Sigmoid colon (tissue), 7 donors: ENCODE results near the gene RCOR1. TPM values are rescaled to one million over a fixed set of nuclear protein-coding genes. Genes with fewer than 3 reads are reported as not detected.

Experiments
- DNase-seq: peaks from one replicate; pipeline ENCODE4 v3.0.0-alpha.2; 2019
- H3K27ac ChIP-seq, 4 donors: fragments of 200-600 bp; sonication (generic); one replicate each; pipeline ENCODE4 v1.5.1; 2016 to 2019; ENCODE audit warnings: mild to moderate bottlenecking in 1 of 4
- H3K27me3 ChIP-seq, 3 donors: fragments of 200-600 bp; sonication (generic); one replicate each; pipeline ENCODE4 v1.5.1; 2019; ENCODE audit warnings: mild to moderate bottlenecking in 1 of 3
- H3K36me3 ChIP-seq, 4 donors: fragments of 200-600 bp; sonication (generic); one replicate each; pipeline ENCODE4 v1.5.1; 2016 to 2019
- H3K4me1 ChIP-seq, 4 donors: fragments of 200-600 bp; sonication (generic); one replicate each; pipeline ENCODE4 v1.5.1; 2017 to 2019
- H3K4me3 ChIP-seq, 4 donors: fragments of 200-600 bp; sonication (generic); one replicate each; pipeline ENCODE4 v1.5.1; 2017 to 2019; ENCODE audit warnings: mild to moderate bottlenecking in 2 of 4, moderate library complexity in 1 of 4
- H3K9me3 ChIP-seq, 4 donors: fragments of 200-600 bp in 3 of 4; sonication (generic) in 3 of 4; one replicate each; pipeline versions ENCODE4 v1.5.1 to v1.6.1; 2013 to 2019
- CTCF ChIP-seq, 4 experiments: fragments of 450-650 bp in 3 of 4; fragments of 200-600 bp in 1 of 4; IDR thresholded peaks; one replicate each; pipeline ENCODE4 v1.5.1; 2016 to 2019; ENCODE audit warnings: antibody characterized with exemption in 4 of 4, mild to moderate bottlenecking in 3 of 4, moderate library complexity in 2 of 4
- EP300 ChIP-seq, 4 donors: sonication (generic); formaldehyde crosslinking; IDR thresholded peaks; one replicate each; pipeline ENCODE4 v1.6.1; 2017; ENCODE audit warnings: antibody characterized with exemption in 4 of 4
- POLR2A ChIP-seq, 2 donors: fragments of 450-650 bp; IDR thresholded peaks; one replicate each; pipeline ENCODE4 v1.6.1; 2016; ENCODE audit warnings: antibody characterized with exemption in 2 of 2, mild to moderate bottlenecking in 2 of 2, moderate library complexity in 2 of 2
- POLR2AphosphoS5 ChIP-seq, 4 donors: sonication (generic); formaldehyde crosslinking; IDR thresholded peaks; one replicate each; pipeline ENCODE4 v1.6.1; 2017; ENCODE audit warnings: antibody characterized with exemption in 4 of 4
- WGBS, 2 donors: extraction: QIAGEN DNeasy Blood & Tissue Kit; methylation state at CpG; one replicate each; pipeline ENCODE4 v1.1.7; 2013; 5-methylcytosine and 5-hydroxymethylcytosine counted together
- intact Hi-C: fragments of 100-400 bp; cut with DNase I; formaldehyde crosslinking; loops from one replicate; pipeline ENCODE4 v1.15.1; 2023
- polyA plus RNA-seq, 3 donors: library from polyadenylated mRNA; stranded (reverse); fragments of 200-250 nt; gene quantifications; one replicate each; pipeline ENCODE4 v1.2.3, GENCODE V29; 2013
- total RNA-seq, 4 donors: library from RNA; depleted of rRNA; stranded (reverse); fragments of >200 nt; gene quantifications; one replicate each; pipeline ENCODE4 v1.1.0, GENCODE V29; 2016
- donor health status: healthy with polysubstance abuse.
- donor health status: Bipolar disorder and iron deficiency.
- donor health status: healthy.

Gene RCOR1
- total and polyA plus RNA-seq, 7 donors = 7.2 to 12.5 (median 11.8) TPM

- Histone ChIP-seq H3K9me3 (peaks cover 0 to 8% (median 2%) of the 10 kb centered on the region in 4 donors), H3K4me3 (no peak overlapping the region), H3K4me1 (no peaks in the 10 kb centered on the region), H3K27me3 (no peaks in the 10 kb centered on the region), H3K36me3 (peaks cover 0 to 14% (median 0%) of the 10 kb centered on the region in 4 donors), H3K27ac (no peak overlapping the region)
- 88 to 91% methylated on average over 3 of the region's 3 CpGs for WGBS, 2 donors
- DNase-seq = no peak
- intact Hi-C loops = no loop called here
- no peak for TF ChIP-seq POLR2A (IDR thresholded peaks at IDR 0.05)
- TF ChIP-seq POLR2AphosphoS5 (IDR thresholded peaks at IDR 0.05) = no peak
- TF ChIP-seq EP300 (IDR thresholded peaks at IDR 0.05) = no peak
- no peak for TF ChIP-seq CTCF (IDR thresholded peaks at IDR 0.05)
Observed at GRCh38 chr14:102739190-102739469, 146.7 kb downstream of the RCOR1 start.

GRCh38 chr14:102746634-102747438, 154.4 kb downstream of the RCOR1 start:
- no peak for TF ChIP-seq POLR2A (IDR thresholded peaks at IDR 0.05)
- no peak for TF ChIP-seq CTCF (IDR thresholded peaks at IDR 0.05)
- TF ChIP-seq POLR2AphosphoS5 (IDR thresholded peaks at IDR 0.05) = no peak
- TF ChIP-seq EP300 (IDR thresholded peaks at IDR 0.05) = no peak
- Histone ChIP-seq H3K9me3 (peaks cover 0 to 3% (median 0%) of the 10 kb centered on the region in 4 donors), H3K4me1 (no peaks in the 10 kb centered on the region), H3K36me3 (no peaks in the 10 kb centered on the region), H3K4me3 (no peak overlapping the region), H3K27me3 (no peaks in the 10 kb centered on the region), H3K27ac (no peak overlapping the region)
- intact Hi-C loops = no loop called here
- DNase-seq = no peak
- 94% methylated on average over 28 of the region's 28 CpGs for WGBS, 2 donors

GRCh38 chr14:102748806-102749205, 156.4 kb downstream of the RCOR1 start:
- Histone ChIP-seq H3K4me1 (no peaks in the 10 kb centered on the region), H3K36me3 (no peaks in the 10 kb centered on the region), H3K27me3 (no peaks in the 10 kb centered on the region), H3K9me3 (no peaks in the 10 kb centered on the region), H3K27ac (no peak overlapping the region), H3K4me3 (no peak overlapping the region)
- intact Hi-C loops = no loop called here
- no peak for DNase-seq
- WGBS, 2 donors = 95% methylated on average over 8 of the region's 8 CpGs
- no peak for TF ChIP-seq POLR2AphosphoS5 (IDR thresholded peaks at IDR 0.05)
- no peak for TF ChIP-seq CTCF (IDR thresholded peaks at IDR 0.05)
- TF ChIP-seq EP300 (IDR thresholded peaks at IDR 0.05) = no peak
- no peak for TF ChIP-seq POLR2A (IDR thresholded peaks at IDR 0.05)

GRCh38 chr14:102749393-102750305, 157.2 kb downstream of the RCOR1 start:
- TF ChIP-seq CTCF (IDR thresholded peaks at IDR 0.05) (no peak), EP300 (IDR thresholded peaks at IDR 0.05) (no peak), POLR2AphosphoS5 (IDR thresholded peaks at IDR 0.05) (no peak), POLR2A (IDR thresholded peaks at IDR 0.05) (no peak)
- Histone ChIP-seq H3K4me1 (no peaks in the 10 kb centered on the region), H3K27ac (no peak overlapping the region), H3K4me3 (no peak overlapping the region), H3K27me3 (no peaks in the 10 kb centered on the region), H3K9me3 (no peaks in the 10 kb centered on the region), H3K36me3 (no peaks in the 10 kb centered on the region)
- intact Hi-C loops = no loop called here
- WGBS, 2 donors = 90 to 93% methylated on average over 33 of the region's 33 CpGs
- no peak for DNase-seq
